HUES64 (cell line): ENCODE results near the gene ARSI.

Experiments
- H3K27ac ChIP-seq: 2 replicates; pipeline ENCODE4 v1.7.0; 2013; ENCODE audit warnings: low read depth, low read length, inconsistent platforms
- H3K27me3 ChIP-seq: 2 replicates; pipeline ENCODE4 v1.6.1; 2013; ENCODE audit warnings: mild to moderate bottlenecking, low read length; ENCODE audit not compliant: insufficient read depth
- H3K36me3 ChIP-seq: 2 replicates; pipeline ENCODE4 v1.6.1; 2013; ENCODE audit warnings: mild to moderate bottlenecking, low read length; ENCODE audit not compliant: insufficient read depth
- H3K4me1 ChIP-seq: 2 replicates; pipeline ENCODE4 v1.6.1; 2013; ENCODE audit warnings: mild to moderate bottlenecking, low read length, moderate library complexity; ENCODE audit not compliant: insufficient read depth
- H3K4me3 ChIP-seq: 2 replicates; pipeline ENCODE4 v1.5.1; 2013; ENCODE audit warnings: mild to moderate bottlenecking, low read length, moderate library complexity
- H3K9ac ChIP-seq: 2 replicates; pipeline ENCODE4 v1.6.1; 2013; ENCODE audit warnings: mild to moderate bottlenecking, low read depth, low read length
- H3K9me3 ChIP-seq: 2 replicates; pipeline ENCODE4 v1.6.1; 2013; ENCODE audit warnings: low read depth, low read length; ENCODE audit not compliant: insufficient read depth
- WGBS: fragments of 150-250, 120-280 bp; methylation state at CpG from one replicate; pipeline ENCODE4 v1.1.7; 2013; ENCODE audit warnings: missing lambda C conversion rate; 5-methylcytosine and 5-hydroxymethylcytosine counted together

ARSI gene

DNA sequence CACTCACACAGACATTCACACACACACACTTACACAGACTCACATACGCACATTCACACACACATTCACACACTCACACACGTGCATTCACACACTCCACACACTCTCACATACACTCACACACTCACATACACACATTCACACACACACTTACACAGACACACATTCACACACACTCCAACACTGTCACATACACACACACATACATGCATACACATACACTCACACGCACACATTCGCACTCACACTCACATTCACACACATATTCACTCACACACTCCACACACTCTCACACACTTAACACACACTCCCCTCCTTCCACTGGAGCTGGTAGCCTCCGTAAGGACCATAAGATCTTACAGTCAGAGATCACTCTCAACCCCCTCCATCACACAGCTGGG lies 39.3 kb downstream of the ARSI start:
- Histone ChIP-seq H3K27ac (no peak overlapping the region), H3K9ac (no peak overlapping the region), H3K27me3 (no peaks in the 10 kb centered on the region), H3K9me3 (no peaks in the 10 kb centered on the region), H3K36me3 (no peaks in the 10 kb centered on the region), H3K4me1 (no peaks in the 10 kb centered on the region), H3K4me3 (no peak overlapping the region)
- 91% methylated on average over 5 of the region's 5 CpGs for WGBS

DNA sequence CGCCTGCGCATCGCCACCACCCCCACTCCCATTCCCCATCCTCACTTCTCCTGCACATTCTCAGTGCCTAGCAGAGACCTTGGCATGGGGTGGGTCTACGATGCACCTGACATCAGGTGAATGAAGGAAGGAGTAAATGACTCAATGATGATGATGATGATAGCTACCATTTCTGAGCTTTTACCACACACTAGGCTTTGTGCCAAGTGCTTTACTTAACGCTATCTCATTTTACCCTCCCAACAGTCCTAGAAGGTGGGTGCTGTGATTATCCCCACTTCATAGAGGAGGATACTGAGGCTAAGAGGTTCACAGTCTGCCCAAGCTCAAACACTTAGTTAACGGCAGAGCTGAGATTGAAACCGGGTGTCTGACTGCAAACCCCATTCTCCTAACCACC lies 40.2 kb downstream of the ARSI start:
- no peak overlapping the region for H3K9ac ChIP-seq
- 96% methylated on average over 5 of the region's 7 CpGs for WGBS
- no peaks in the 10 kb centered on the region for H3K9me3 ChIP-seq
- no peak overlapping the region for H3K4me3 ChIP-seq
- no peak overlapping the region for H3K27ac ChIP-seq
- H3K27me3 ChIP-seq = no peaks in the 10 kb centered on the region
- no peaks in the 10 kb centered on the region for H3K36me3 ChIP-seq
- H3K4me1 ChIP-seq = no peaks in the 10 kb centered on the region

DNA sequence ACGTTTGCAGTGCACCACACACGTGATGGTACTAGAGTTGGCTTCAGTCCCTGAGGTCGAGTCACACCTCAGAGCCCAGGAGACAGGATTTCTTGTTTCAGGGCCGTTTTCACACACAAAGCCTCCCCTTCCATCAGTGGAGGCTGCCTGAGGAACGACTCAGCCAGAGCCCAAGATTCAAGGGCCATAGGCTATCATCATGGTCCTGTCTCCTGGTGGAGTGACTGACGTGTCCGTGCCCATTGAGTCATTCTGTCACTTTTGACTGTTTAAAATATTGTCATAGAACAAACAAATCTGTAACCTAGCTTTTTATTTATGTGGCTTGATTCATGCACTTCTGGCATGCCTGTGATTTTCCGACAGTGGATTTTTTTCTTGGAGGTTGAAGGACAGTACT lies 41.5 kb downstream of the ARSI start:
- WGBS = 82% methylated on average over 8 of the region's 8 CpGs
- Histone ChIP-seq H3K4me3 (no peak overlapping the region), H3K27me3 (no peaks in the 10 kb centered on the region), H3K36me3 (no peaks in the 10 kb centered on the region), H3K9me3 (no peaks in the 10 kb centered on the region), H3K4me1 (peaks cover under 1% of the 10 kb centered on the region; the same call in 1 of the 2 replicates), H3K27ac (no peak overlapping the region), H3K9ac (no peak overlapping the region)

DNA sequence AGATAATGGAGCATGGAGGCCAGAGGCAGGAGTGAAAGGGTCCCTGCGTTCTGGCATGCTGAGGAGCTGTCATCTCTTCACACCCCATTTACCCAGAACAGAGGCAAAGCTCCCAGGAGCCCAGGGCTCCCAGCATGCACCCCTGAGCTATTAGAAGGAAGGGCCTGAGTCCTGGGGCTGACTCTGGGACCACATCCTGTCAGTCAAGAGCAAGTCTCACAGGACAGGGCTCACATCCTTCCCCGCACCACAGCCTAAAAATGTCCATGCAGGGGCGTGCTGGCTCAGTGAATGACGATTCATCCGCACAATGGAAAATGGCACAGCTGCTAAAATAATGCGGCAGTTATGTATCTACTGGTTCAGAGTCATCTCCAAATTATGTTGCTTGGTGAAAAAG lies 44.6 kb downstream of the ARSI start:
- no peak overlapping the region for H3K27ac ChIP-seq
- H3K27me3 ChIP-seq = no peaks in the 10 kb centered on the region
- H3K4me1 ChIP-seq = peaks cover 3% of the 10 kb centered on the region; the same call in 1 of the 2 replicates
- H3K4me3 ChIP-seq = no peak overlapping the region
- no peak overlapping the region for H3K9ac ChIP-seq
- no peaks in the 10 kb centered on the region for H3K36me3 ChIP-seq
- H3K9me3 ChIP-seq = no peaks in the 10 kb centered on the region
- 88% methylated on average over 6 of the region's 6 CpGs for WGBS

DNA sequence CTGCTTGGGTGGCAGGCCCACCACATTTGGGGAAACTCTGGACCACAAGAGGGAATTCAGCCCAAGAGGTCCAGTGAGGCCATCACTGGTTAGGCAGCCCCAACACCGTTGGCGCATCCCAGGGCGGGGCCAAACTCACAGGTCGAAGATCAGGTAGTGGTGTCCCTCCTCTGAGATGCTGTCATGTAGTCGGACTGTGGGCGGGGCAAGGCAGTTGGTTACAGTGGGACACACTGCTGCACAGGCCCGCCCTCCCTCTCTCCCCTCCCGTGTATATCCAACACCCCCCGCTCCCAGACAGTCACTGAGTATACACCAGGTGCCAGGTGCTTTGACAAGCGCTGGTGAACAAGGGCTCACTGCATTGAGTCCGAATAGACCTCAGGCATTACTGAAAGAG lies 45.3 kb downstream of the ARSI start:
- Histone ChIP-seq H3K36me3 (no peaks in the 10 kb centered on the region), H3K4me1 (peaks cover 3% of the 10 kb centered on the region; the same call in 1 of the 2 replicates), H3K9ac (no peak overlapping the region), H3K27me3 (no peaks in the 10 kb centered on the region), H3K27ac (no peak overlapping the region), H3K9me3 (no peaks in the 10 kb centered on the region), H3K4me3 (no peak overlapping the region)
- 92% methylated on average over 11 of the region's 11 CpGs for WGBS

DNA sequence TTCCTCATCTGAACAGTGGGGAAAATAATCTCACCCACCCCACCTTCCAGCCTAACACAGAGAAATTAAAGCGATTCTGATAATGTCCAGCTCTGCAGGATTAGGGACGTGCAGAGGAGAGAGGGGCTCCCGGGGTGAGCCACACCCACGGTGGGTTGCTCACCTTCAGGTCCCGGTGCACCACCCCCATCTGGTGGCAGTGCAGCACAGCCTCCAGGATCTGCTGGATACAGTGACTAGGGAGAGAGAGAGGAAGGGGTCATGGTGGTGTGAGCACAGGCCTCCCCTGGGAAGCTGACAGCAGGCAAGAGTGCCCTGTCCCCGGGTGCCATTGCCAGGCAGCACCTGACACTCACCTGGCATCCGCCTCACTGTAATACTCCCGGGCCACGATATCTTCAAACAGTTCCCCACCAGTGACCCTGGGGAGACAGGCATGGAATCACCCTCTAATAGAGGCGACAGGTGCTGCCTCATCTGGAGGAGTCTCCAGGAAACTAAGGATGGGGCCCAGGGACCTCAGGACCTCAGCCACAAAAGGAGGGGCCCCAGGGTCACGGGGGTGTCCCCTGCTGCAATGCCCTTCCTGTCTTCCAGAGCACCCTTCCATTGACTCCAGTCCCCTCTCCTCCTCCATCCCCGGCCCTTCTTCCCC lies 46.2 kb downstream of the ARSI start:
- peaks cover 3% of the 10 kb centered on the region; the same call in 1 of the 2 replicates for H3K4me1 ChIP-seq
- no peaks in the 10 kb centered on the region for H3K27me3 ChIP-seq
- H3K9me3 ChIP-seq = no peaks in the 10 kb centered on the region
- H3K9ac ChIP-seq = no peak overlapping the region
- H3K36me3 ChIP-seq = no peaks in the 10 kb centered on the region
- no peak overlapping the region for H3K27ac ChIP-seq
- WGBS = 59% methylated on average over 12 of the region's 12 CpGs
- H3K4me3 ChIP-seq = no peak overlapping the region

DNA sequence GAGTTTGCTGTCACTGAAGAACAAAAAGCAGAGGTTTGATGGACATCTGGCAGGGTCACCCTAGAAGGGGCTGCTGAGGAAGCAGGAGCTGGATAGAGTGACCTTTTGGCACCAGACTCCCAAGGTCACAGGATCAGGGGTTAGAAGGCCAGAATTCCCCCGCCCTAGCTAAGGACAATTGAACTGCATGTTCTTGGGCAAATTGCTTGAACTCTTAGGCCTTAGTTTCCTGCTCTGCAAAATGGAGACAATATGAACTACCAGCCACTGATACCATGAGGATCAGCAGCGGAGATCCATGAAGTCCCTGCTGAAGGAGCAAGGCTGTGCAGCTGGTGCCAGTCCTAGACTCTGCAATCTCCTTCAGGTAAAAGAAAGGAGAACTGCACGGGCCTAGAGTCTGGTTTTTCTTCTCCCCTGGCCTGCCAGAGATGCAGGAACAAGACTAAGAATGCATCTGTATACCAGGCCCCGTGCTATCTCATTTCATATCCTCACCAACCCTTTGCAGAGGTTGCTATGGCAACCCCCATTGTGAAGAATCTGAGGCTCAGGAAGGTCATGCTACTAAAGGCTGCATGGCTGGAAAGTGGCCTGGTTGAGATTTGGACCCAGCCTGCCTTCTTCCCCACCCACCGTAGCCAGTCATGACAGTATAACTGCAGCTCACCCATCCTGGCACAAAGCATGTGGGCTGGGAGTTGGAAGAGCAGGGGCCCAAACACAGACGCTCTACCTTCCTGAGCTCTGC lies 46.9 kb downstream of the ARSI start:
- WGBS = 76% methylated on average over 6 of the region's 6 CpGs
- no peak overlapping the region for H3K27ac ChIP-seq

DNA sequence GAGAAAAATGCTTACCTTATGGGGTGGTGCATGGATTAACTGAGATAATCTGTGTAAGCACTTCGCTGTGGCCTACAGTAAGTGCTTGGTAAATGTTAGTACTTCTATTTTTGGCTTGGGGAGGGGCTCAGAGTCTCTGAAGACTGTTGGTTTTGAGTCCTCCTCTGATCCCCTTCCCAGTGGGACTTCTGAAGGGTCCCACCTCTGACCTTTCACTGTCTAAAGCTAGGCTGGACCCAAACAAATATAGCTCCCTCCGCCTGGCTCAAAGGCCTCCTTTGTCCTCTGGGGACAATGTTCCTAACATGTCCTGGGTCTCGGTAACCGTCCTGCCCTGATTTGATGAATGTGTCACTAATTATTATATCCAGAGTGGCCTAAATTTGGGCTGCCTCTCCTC lies 47.9 kb downstream of the ARSI start:
- WGBS = 94% methylated on average over 4 of the region's 4 CpGs
- peaks cover 3% of the 10 kb centered on the region; the same call in 1 of the 2 replicates for H3K4me1 ChIP-seq
- no peak overlapping the region for H3K4me3 ChIP-seq

More for the DNA sequence above, 46.9 kb downstream of the ARSI start:
- no peak overlapping the region for H3K9ac ChIP-seq
- H3K4me3 ChIP-seq = no peak overlapping the region
- H3K27me3 ChIP-seq = no peaks in the 10 kb centered on the region
- H3K9me3 ChIP-seq = no peaks in the 10 kb centered on the region
- H3K4me1 ChIP-seq = peaks cover 3% of the 10 kb centered on the region; the same call in 1 of the 2 replicates
- H3K36me3 ChIP-seq = no peaks in the 10 kb centered on the region

DNA sequence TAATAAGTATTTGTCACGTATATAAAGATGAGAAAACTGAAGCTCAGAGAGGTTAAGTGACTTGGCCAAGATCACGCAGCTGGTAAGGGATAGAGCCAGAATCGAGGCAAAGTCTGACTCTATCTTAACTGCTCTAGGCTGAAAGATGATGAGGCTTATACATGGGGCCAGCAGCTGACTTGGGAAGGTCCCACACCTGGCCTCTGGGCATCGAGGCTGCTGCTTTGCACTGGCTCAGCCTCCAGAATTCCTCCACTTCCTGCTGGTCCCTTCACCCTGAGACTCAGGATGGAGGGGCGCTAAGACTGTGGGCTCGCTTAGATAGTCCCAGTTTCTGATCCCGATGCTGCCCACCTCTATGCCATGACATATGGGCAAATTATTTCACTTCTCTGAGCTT lies 48.3 kb downstream of the ARSI start:
- WGBS = 89% methylated on average over 7 of the region's 7 CpGs
- Histone ChIP-seq H3K9me3 (no peaks in the 10 kb centered on the region), H3K27me3 (no peaks in the 10 kb centered on the region), H3K9ac (no peak overlapping the region), H3K27ac (no peak overlapping the region), H3K36me3 (no peaks in the 10 kb centered on the region), H3K4me1 (peaks cover 3% of the 10 kb centered on the region; the same call in 1 of the 2 replicates), H3K4me3 (no peak overlapping the region)

More for the DNA sequence above, 47.9 kb downstream of the ARSI start:
- Histone ChIP-seq H3K9me3 (no peaks in the 10 kb centered on the region), H3K9ac (no peak overlapping the region), H3K36me3 (no peaks in the 10 kb centered on the region), H3K27me3 (no peaks in the 10 kb centered on the region), H3K27ac (no peak overlapping the region)

DNA sequence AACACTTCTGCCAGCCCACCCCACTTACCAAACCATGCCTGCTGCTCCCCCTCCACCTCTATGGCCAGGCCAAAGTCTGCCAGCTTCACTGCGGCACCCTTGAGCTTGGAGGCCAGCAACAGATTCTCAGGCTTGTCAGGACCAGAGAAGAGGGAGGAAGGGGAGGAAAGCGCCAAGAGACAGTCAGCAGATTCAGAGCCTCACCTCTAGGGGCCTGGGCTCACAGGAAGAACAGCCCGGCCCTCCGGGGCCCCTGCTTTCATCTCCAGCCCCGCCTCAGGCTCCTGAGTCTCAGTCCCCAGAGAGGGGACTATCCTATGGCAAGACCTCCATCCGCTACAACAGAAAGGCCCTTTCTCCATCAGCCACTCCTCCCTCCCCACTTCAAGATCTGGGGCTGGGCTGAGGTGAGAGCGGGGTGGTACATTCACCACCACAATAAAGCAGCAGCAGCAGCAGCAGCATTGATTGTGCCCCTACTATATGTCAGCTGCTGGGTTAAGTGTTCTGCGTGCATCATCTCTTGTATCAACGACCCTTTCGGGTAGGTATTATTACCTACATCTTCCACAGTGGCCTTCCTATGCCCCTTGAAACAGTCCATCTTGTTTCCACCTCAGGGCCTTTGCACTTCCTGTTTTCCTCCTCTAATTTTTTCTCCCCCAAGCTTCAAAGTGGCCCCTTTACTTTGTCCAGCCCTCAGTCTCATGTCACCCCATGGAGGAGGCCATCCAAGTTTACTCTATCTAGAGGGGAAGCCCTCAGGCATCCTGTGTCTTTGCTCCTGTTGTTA lies 49.1 kb downstream of the ARSI start:
- Histone ChIP-seq H3K4me1 (peaks cover 3% of the 10 kb centered on the region; the same call in 1 of the 2 replicates), H3K36me3 (no peaks in the 10 kb centered on the region), H3K4me3 (no peak overlapping the region), H3K9me3 (no peaks in the 10 kb centered on the region), H3K27ac (no peak overlapping the region), H3K27me3 (no peaks in the 10 kb centered on the region), H3K9ac (no peak overlapping the region)
- 63% methylated on average over 10 of the region's 10 CpGs for WGBS

DNA sequence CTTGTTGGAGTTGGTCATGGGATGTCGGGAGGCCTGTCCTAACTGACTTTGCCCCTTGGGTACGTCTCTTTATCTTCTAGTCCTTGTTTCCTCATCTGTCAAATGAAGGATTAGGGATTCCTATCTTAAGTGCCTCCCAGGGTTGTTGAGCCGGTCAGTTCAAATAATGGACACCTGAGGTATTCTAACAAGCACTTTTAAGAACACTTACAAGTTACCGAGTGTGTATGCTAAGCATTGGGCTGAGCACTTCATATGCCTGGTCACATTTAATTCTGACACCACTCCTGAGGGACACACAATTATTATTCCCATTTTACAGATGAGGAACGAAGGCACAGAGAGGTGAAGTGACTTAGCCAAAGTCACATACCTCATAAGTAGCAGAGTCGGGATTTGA lies 50.2 kb downstream of the ARSI start:
- Histone ChIP-seq H3K27ac (no peak overlapping the region), H3K4me3 (no peak overlapping the region), H3K36me3 (no peaks in the 10 kb centered on the region), H3K9me3 (no peaks in the 10 kb centered on the region), H3K9ac (no peak overlapping the region), H3K4me1 (peaks cover 3% of the 10 kb centered on the region; the same call in 1 of the 2 replicates), H3K27me3 (no peaks in the 10 kb centered on the region)
- 93% methylated on average over 6 of the region's 6 CpGs for WGBS
